Activated T-helper 17 cell treated with anti-CD3 and anti-CD28 coated beads, Interleukin-2, amount 50 U/mL, for 72 hours (primary cell): ENCODE results near the gene PSORS1C2. TPM values are rescaled to one million over a fixed set of nuclear protein-coding genes. Genes with fewer than 3 reads are reported as not detected.
"Not testable (repeated sequence)": the region's sequence is repeated elsewhere in the genome, so short reads cannot be mapped to it uniquely, and the experiment has no call there.

Experiments
- ATAC-seq: fragments of 150-1000 bp; cut with Tn5 transposase; replicated peaks from 2 replicates; pipeline ENCODE4 v1.10.0; 2021; ENCODE audit warnings: mild to moderate bottlenecking, moderate library complexity
- H3K27ac Mint-ChIP-seq: one replicate; pipeline ENCODE4 v1.8.0; 2022; ENCODE audit warnings: mixed read lengths
- H3K27me3 Mint-ChIP-seq: one replicate; pipeline ENCODE4 v1.8.0; 2022; ENCODE audit warnings: mixed read lengths
- H3K36me3 Mint-ChIP-seq: one replicate; pipeline ENCODE4 v1.8.0; 2022; ENCODE audit warnings: low read depth, mild to moderate bottlenecking, mixed read lengths
- H3K4me1 Mint-ChIP-seq: one replicate; pipeline ENCODE4 v1.8.0; 2022; ENCODE audit warnings: mixed read lengths
- H3K4me3 Mint-ChIP-seq: one replicate; pipeline ENCODE4 v1.8.0; 2022; ENCODE audit warnings: mild to moderate bottlenecking, mixed read lengths
- H3K9me3 Mint-ChIP-seq: one replicate; pipeline ENCODE4 v1.8.0; 2022; ENCODE audit warnings: mixed read lengths
- total RNA-seq, 2 donors: library from RNA; stranded (reverse); gene quantifications; one replicate each; pipeline ENCODE4 v1.2.3, GENCODE V29; 2022

Gene PSORS1C2
- total RNA-seq, 2 donors from 2014 or later: not detected

GRCh38 chr6:31171931-31172905, 33.4 kb upstream of the PSORS1C2 start:
- Mint-ChIP-seq H3K4me1 (peaks cover 5% of the 10 kb centered on the region), H3K27ac (peak overlapping the region; percentile 38), H3K9me3 (no peaks in the 10 kb centered on the region), H3K36me3 (no peaks in the 10 kb centered on the region), H3K27me3 (no peaks in the 10 kb centered on the region), H3K4me3 (no peak overlapping the region)
- no peak for ATAC-seq

GRCh38 chr6:31170987-31171671, 32.3 kb upstream of the PSORS1C2 start:
- peaks cover 3% of the 10 kb centered on the region for H3K4me1 Mint-ChIP-seq

GRCh38 chr6:31170600-31170881, 31.7 kb upstream of the PSORS1C2 start, which contains the start of gene POU5F1:
TSS of gene POU5F1 (minus strand) at chr6:31170682. CDS start at chr6:31170620, 62 bp downstream.
- Mint-ChIP-seq H3K9me3 (no peaks in the 10 kb centered on the region), H3K27ac (no peak within 1 kb of the TSS), H3K4me3 (no peak within 1 kb of the TSS)

More at GRCh38 chr6:31170987-31171671, 32.3 kb upstream of the PSORS1C2 start:
- Mint-ChIP-seq H3K9me3 (no peaks in the 10 kb centered on the region), H3K36me3 (no peaks in the 10 kb centered on the region), H3K27me3 (no peaks in the 10 kb centered on the region), H3K27ac (no peak overlapping the region), H3K4me3 (no peak overlapping the region)
- no peak for ATAC-seq

GRCh38 chr6:31169858-31170599, 31.2 kb upstream of the PSORS1C2 start:
- not testable (repeated sequence) for ATAC-seq, H3K4me1 Mint-ChIP-seq, H3K4me3 Mint-ChIP-seq, H3K36me3 Mint-ChIP-seq, H3K9me3 Mint-ChIP-seq, H3K27me3 Mint-ChIP-seq, H3K27ac Mint-ChIP-seq

More at GRCh38 chr6:31170600-31170881, 31.7 kb upstream of the PSORS1C2 start, which contains the start of gene POU5F1:
- ATAC-seq: no peak
- H3K4me1 Mint-ChIP-seq: no peaks in the 10 kb centered on the region
- no peaks in the 10 kb centered on the region for H3K36me3 Mint-ChIP-seq
- H3K27me3 Mint-ChIP-seq: no peaks in the 10 kb centered on the region

- peaks cover 9% of the 10 kb centered on the region for H3K4me1 Mint-ChIP-seq
- no peak for ATAC-seq
- no peaks in the 10 kb centered on the region for H3K36me3 Mint-ChIP-seq
- no peaks in the 10 kb centered on the region for H3K9me3 Mint-ChIP-seq
- no peak overlapping the region for H3K4me3 Mint-ChIP-seq
- no peak overlapping the region for H3K27ac Mint-ChIP-seq
- no peaks in the 10 kb centered on the region for H3K27me3 Mint-ChIP-seq
Measured at GRCh38 chr6:31169123-31169857, 30.4 kb upstream of the PSORS1C2 start.

GRCh38 chr6:31168606-31169005, 29.7 kb upstream of the PSORS1C2 start:
- no peaks in the 10 kb centered on the region for H3K27me3 Mint-ChIP-seq

GRCh38 chr6:31165986-31166385, 27.1 kb upstream of the PSORS1C2 start:
- no peak for ATAC-seq
- H3K36me3 Mint-ChIP-seq: peaks cover 30% of the 10 kb centered on the region
- peaks cover 29% of the 10 kb centered on the region for H3K4me1 Mint-ChIP-seq
- no peaks in the 10 kb centered on the region for H3K9me3 Mint-ChIP-seq
- no peak overlapping the region for H3K27ac Mint-ChIP-seq
- no peaks in the 10 kb centered on the region for H3K27me3 Mint-ChIP-seq
- H3K4me3 Mint-ChIP-seq: no peak overlapping the region

More at GRCh38 chr6:31168606-31169005, 29.7 kb upstream of the PSORS1C2 start:
- Mint-ChIP-seq H3K27ac (peak overlapping the region; percentile 6), H3K36me3 (peaks cover 4% of the 10 kb centered on the region), H3K9me3 (no peaks in the 10 kb centered on the region), H3K4me3 (no peak overlapping the region), H3K4me1 (peaks cover 9% of the 10 kb centered on the region)
- no peak for ATAC-seq

GRCh38 chr6:31165064-31165832, 26.4 kb upstream of the PSORS1C2 start:
- Mint-ChIP-seq H3K36me3 (peaks cover 37% of the 10 kb centered on the region), H3K4me1 (peaks cover 29% of the 10 kb centered on the region), H3K4me3 (peak overlapping the region; percentile 34), H3K27ac (peak overlapping the region; percentile 31)
- peak; percentile 74 for ATAC-seq
- not testable (repeated sequence) for H3K27me3 Mint-ChIP-seq, H3K9me3 Mint-ChIP-seq

- H3K4me3 Mint-ChIP-seq: peak overlapping the region; percentile 34
- not testable (repeated sequence) for H3K27me3 Mint-ChIP-seq, H3K9me3 Mint-ChIP-seq, ATAC-seq
- peaks cover 29% of the 10 kb centered on the region for H3K4me1 Mint-ChIP-seq
- peaks cover 44% of the 10 kb centered on the region for H3K36me3 Mint-ChIP-seq
- peak overlapping the region; percentile 31 for H3K27ac Mint-ChIP-seq
Measured at GRCh38 chr6:31164475-31165063, 25.7 kb upstream of the PSORS1C2 start.

GRCh38 chr6:31163922-31164321, 25.1 kb upstream of the PSORS1C2 start:
- Mint-ChIP-seq H3K4me3 (peak overlapping the region; percentile 6), H3K27me3 (no peaks in the 10 kb centered on the region), H3K9me3 (no peaks in the 10 kb centered on the region), H3K27ac (no peak overlapping the region), H3K4me1 (peaks cover 29% of the 10 kb centered on the region), H3K36me3 (peaks cover 50% of the 10 kb centered on the region)
- ATAC-seq: no peak

GRCh38 chr6:31162463-31163165, 23.7 kb upstream of the PSORS1C2 start:
- ATAC-seq: no peak
- Mint-ChIP-seq H3K4me3 (peak overlapping the region; percentile 3), H3K27me3 (no peaks in the 10 kb centered on the region), H3K27ac (no peak overlapping the region), H3K9me3 (no peaks in the 10 kb centered on the region), H3K4me1 (peaks cover 29% of the 10 kb centered on the region), H3K36me3 (peaks cover 64% of the 10 kb centered on the region)

GRCh38 chr6:31161216-31162126, 22.6 kb upstream of the PSORS1C2 start:
- H3K27me3 Mint-ChIP-seq: no peaks in the 10 kb centered on the region
- no peaks in the 10 kb centered on the region for H3K9me3 Mint-ChIP-seq
- H3K4me1 Mint-ChIP-seq: peaks cover 29% of the 10 kb centered on the region
- H3K27ac Mint-ChIP-seq: no peak overlapping the region
- peak overlapping the region; percentile 92 for H3K4me3 Mint-ChIP-seq
- ATAC-seq: no peak
- peaks cover 73% of the 10 kb centered on the region for H3K36me3 Mint-ChIP-seq
